K562 treated with DMSO at 1 percent for 4 hours (cell line): ENCODE measurements around the gene BAZ1A. TPM values are rescaled to one million over a fixed set of nuclear protein-coding genes. Genes with fewer than 3 reads are reported as not detected.

Experiments
- total RNA-seq: library from RNA; unstranded; fragments of 300-600 nt; gene quantifications from 2 replicates; pipeline ENCODE4 v1.2.3, GENCODE V29; 2022; ENCODE audit not compliant: insufficient read depth

Gene BAZ1A
- 13.2 and 16.6 TPM in 2 replicates for total RNA-seq

DNA sequence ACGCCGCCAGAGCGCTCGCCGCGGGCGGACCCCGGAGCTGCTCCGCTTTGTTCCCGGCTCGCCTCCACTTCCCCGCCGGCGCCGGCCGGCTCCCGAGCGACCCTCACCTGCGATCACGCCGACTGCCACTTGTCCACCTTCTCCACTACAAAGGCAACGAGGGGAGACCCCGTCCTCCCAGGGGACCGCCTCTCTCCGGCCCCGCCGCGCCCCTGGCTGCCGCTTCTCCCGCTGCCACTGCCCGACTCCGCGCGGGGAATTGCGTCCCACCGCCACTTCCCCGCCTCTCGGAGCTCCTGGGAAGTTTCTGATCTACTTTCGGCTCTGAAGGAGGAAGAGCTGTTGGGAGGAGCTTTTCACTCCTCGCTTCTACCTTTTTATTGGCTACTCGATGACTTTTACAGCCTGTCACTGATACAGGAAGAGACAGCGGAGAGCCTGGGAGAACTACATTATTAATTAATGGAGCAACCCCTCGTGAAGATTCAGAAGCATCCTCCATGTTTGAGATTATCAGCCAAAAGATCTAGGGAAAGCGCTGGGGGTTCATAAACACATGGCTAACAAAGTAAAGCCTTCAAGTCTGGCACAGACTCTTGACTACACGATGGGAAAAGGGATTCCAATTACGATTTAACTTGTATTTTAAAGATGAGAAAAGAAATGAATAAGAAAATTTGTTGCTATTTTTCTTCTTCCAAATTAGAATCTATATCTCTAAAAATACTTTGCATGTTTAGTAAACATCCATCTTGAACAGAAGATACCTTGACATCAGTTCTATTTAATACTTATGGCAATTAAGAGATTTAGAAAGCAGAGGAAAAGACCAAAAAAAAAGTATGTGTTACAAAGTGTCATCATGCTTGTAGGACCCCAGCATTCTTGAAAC lies at the start of gene BAZ1A:
Gene BAZ1A, minus strand, starts transcription at position 330 of the 892 bp plus-strand sequence. CDS start 756 bp downstream, outside the sequence.

DNA sequence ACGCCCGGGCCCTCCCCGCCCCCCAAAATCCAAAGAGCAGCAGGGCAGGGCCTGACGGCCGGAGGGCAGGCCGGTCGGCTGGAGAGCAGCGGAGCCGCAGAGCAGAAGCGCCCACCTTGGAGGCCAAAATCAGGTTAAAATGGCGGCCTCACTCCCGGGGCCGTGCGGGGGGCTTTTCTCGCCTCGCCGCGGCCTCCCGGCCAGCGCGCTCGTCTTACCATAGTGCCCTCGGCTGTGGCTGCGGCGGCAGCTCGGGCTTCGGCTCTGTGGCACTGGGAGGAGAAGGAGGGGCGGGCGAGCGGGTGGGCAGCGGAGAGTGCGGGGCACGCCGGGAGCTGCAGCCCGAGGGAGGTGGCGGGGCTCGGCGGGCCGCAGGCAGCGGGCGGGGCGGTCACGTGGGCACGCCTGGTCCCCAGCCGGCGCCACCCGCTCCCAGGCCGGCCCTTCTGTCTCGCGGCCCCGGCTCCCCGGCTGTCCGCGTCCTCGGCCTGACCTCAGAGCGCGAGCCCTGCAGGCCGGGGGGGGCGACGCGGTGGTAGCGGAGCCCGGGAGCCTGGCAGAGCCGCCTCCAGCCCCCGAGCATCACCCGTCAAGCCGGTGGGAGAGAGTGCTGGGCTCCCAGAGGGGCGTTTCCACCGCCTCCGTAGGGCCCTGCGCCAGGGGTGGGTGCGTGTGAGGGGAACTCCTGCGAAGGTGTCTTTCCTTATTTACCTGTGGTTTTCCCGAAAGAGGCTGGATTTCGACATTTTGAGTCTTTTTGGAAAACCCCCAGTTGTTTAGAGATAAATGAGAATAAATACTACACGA lies 160.6 kb downstream of the BAZ1A start, which contains the start of gene CFL2:
Gene CFL2, minus strand, starts transcription at position 274 of the 807 bp plus-strand sequence. Its CDS starts 53 bp downstream, at position 221.

Other genes starting within 250 kb of the BAZ1A start
- gene SNX6, start 245.2 kb downstream of the BAZ1A start, total RNA-seq = 24.8 and 32.3 TPM in 2 replicates
- gene CFL2, start 160.8 kb downstream of the BAZ1A start, total RNA-seq = 4.8 and 7.0 TPM in 2 replicates
- 32.5 and 37.6 TPM in 2 replicates for gene SRP54, start 107.6 kb upstream of the BAZ1A start, total RNA-seq
- 26.4 and 46.2 TPM in 2 replicates for gene FAM177A1, start 170.9 kb upstream of the BAZ1A start, total RNA-seq
- gene PPP2R3C, start 246.6 kb upstream of the BAZ1A start, total RNA-seq = 14.5 and 16.8 TPM in 2 replicates
- gene PRORP, start 247.2 kb upstream of the BAZ1A start, total RNA-seq = 8.7 and 10.6 TPM in 2 replicates